NCI-H2107 (cell line): ENCODE measurements around the gene ALDH3A1.

ENCODE experiments used
- DNase-seq: peaks from one replicate; lab custom pipeline; 2025; lab: John Stamatoyannopoulos, UW

ALDH3A1 gene

DNA sequence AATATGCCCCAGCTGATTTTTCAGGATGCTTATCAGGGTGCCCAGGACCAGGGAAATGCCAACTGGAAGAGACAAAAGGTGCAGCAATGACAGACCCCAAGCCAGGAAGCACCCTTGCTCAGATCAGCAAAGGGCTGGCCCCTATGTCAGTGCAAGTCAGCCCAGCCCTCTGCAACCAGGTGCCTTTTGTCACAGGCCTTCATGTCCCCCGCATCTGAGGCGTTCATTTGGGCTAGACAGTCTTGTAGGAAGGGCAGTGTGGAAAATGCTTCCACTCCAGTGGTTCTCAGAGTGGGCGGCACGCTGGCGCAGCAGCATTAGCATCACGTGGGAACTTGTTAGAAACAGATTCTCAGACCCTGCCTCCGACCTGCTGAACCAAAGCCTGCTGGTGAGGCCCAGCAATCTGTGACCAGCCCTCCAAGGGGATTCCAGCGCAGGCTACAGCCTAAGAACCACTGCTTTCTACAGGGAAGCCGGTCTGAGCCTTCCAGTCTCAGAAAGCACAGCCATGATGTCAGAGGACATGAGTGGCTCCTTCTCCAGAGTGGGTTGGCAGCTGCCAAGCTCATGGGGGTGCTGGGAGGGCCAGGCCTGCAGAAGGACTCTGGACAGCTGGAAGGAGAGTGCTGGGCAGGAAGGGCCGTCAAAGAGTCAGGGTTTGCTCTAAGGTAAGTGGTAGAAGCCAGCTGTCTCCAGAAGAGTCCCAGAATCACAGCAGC lies 44.8 kb downstream of the ALDH3A1 start:
- DNase-seq: no peak

DNA sequence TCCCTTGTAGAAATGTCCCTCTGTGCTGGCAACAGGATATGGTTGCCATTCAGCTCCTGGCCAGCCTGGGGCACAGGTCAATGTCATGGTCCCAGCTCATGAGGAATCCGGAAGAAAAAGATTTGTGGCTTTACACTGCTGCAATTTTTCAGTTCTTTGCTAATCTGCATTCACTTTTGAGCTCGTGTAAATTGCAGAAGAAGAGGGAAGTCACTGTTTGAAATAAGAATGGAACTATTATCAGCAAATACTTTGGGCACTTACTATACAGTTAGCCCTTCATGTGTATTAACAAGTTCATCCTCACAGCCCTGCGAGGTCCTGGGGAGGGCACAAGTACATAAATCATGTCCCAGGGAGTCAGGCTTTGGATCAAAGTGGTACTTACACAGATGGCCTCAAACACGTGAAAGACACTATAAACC lies 45.9 kb downstream of the ALDH3A1 start:
- DNase-seq: no peak
